Activated CD8-positive, alpha-beta memory T cell treated with anti-CD3 and anti-CD28 coated beads, Interleukin-2, amount 50 U/mL, for 1 hour (primary cell): Measurements from ENCODE around the gene ASPSCR1.
"Not testable (repeated sequence)": the region's sequence is repeated elsewhere in the genome, so short reads cannot be mapped to it uniquely, and the experiment has no call there.

Experiments used
- DNase-seq: peaks from one replicate; pipeline ENCODE4 v3.0.0-alpha.2; 2020; ENCODE audit errors: extremely low read depth

ASPSCR1 gene

GRCh38 chr17:81941484-81942166 is 35.8 kb upstream of the ASPSCR1 start:
- DNase-seq = no peak

GRCh38 chr17:81942167-81942553 is 35.3 kb upstream of the ASPSCR1 start:
- no peak for DNase-seq

DNA sequence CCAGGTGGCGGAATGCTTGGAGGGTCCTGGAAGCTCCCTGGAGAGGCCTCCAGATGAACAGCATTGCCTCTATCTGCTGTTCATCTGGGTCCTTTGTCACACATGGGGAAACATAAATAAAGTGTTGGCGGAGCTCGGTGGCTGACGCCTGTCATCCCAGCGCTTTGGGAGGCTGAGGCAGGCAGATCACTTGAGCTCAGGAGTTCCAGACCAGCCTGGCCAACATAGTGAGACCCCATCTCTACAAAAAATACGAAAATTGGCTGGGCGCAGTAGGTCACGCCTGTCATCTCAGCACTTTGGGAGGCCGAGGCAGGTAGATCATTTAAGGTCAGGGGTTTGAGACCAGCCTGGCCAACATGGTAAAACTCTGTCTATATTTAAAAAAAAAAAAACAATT is 32.6 kb upstream of the ASPSCR1 start:
- DNase-seq = no peak

GRCh38 chr17:81947189-81947588 is 30.2 kb upstream of the ASPSCR1 start, which contains the start of gene MYADML2:
Gene MYADML2 (minus strand): TSS chr17:81947233. CDS start chr17:81941741, 5,492 bp downstream.
- DNase-seq = no peak

DNA sequence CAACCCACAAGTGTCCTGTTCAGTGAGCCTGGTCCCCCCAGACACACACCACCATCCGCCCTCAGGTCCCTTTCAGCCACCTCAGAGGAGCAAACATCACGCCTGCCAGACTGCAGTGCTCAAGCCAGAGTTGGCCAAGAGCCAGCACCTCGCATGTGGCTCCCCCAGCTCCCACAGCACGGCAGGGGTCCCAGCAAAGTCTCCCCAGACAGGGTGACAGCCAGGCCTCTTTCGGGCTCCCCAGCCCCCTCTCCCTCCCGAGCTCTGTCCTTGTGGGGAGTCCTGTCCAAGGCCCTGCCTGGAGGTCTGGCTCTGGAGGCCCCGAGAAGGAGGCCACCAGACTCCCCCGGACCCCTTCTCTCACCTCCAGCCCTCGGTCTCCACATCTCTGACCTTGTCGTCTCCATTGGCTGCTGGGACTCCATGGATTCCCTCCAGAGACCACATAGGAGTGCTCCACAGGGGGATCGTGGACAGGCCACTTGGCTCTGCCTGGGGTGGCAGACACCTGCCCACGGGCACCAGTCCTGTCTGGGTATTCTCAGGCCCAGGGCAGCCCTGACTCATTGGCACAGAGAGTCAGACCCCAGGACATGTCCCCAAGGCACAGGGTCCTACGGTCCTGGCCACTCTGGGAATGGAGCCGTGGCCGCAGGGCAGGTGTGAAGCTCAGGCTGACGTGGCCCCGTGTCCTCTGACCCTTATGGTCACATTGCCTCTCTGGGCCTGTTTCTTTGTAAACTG is 28.6 kb upstream of the ASPSCR1 start:
- DNase-seq = no peak

GRCh38 chr17:81950501-81950900 is 26.9 kb upstream of the ASPSCR1 start:
- no peak for DNase-seq

GRCh38 chr17:81951785-81952684 is 25.4 kb upstream of the ASPSCR1 start:
- no peak for DNase-seq

DNA sequence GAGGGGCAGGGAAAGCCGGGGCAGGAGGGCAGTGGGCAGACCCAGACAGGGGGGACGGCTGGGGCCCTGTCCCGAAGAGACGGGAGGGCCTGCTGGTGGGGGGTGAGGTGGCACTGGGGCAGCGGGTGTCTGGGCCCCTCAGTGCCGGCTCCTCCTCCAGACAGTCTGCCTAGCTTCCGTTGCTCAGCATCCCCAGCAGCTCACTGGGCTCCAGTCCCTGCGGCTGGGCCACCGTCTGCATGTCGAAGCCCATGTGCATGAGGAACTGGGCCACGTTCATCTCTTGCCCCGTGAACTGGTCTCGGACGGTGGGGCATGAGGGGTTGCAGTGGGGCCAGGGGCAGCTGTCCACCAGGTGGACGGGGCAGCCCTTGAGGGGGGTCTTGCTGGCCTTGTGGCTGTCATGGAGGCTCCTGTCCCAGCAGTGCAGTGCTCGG is 24.6 kb upstream of the ASPSCR1 start:
- no peak for DNase-seq

GRCh38 chr17:81953443-81953842 is 24.0 kb upstream of the ASPSCR1 start:
- DNase-seq = not testable (repeated sequence)

DNA sequence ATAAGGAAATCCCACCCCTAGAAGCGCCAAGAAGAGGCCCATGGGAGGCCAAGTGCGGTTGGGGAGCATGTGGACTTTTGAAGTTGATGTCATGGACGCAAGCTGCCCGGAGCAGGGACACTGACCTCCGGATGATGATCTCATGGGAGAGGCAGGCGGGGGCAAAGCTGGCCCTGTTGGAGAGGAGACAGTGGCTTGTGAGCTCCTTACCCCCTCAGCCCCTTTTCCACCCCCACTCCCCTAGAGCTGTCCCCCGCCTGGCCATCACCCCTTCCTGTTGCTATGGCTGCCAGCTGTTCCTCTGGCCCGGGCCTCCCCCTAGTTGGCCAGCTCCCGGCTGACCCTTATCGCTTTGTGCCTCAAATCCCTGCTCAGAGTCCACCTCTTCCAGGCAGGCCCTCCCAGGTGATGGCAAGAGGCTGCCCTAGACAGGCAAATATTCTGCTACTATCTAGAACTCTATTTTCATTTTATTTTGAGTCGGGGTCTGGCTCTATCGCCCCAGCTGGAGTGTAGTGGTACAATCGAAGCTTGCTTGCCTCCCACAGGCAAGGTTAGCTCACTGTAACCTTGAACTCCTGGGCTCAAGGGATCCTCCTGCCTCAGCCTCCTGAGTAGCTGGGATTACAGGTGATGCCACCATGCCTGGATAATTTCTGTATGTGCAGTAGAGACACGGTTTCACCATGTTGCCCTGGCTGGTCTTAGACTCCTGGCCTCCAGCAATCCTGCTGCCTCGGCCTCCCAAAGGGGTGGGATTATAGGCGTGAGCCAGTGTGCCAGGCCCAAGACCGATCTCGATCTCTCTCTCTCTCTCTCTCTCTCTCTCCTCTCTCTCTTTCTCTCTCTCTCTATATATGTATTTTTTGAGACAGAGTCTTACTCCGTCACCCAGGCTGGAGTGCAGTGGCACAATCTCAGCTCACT is 23.0 kb upstream of the ASPSCR1 start:
- no peak for DNase-seq

- DNase-seq = no peak
Observed at GRCh38 chr17:81955058-81955681, 22.3 kb upstream of the ASPSCR1 start.

DNA sequence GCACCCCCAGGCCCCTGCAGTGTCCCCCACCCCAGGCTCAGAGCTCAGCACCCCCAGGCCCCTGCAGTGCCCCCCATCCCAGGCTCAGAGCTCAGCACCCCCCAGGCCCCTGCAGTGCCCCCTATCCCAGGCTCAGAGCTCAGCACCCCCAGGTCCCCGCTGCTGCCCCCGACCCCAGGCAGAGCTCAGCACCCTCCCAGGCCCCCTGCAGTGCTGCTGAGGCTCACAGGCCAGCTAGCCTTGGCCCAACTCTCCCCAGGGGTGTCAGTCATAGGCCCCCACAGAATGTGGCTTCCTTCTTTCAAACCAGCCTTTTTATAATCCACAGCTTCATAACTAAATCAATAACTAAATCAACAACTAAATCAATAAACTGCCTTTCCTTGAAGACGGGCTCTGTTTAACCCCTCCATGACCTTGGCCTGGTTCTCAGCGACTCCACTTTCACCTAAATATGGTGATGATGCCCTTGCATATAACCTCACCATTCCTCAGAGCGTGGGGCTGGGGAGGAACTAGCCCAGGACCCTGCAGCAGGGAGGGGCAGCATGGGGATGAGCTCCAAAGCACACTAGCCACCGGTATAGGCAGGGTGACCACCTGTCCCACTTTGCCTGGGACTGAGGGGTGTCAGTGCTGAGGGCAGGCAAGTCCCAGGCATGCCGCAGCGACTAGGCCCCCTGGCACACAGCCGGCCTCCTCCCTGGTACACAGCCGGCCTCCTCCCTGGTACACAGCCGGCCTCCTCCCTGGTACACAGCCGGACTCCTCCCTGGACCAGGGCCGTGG is 21.5 kb upstream of the ASPSCR1 start:
- DNase-seq = no peak

- DNase-seq = no peak
Observed at GRCh38 chr17:81956607-81957589, 20.5 kb upstream of the ASPSCR1 start.

DNA sequence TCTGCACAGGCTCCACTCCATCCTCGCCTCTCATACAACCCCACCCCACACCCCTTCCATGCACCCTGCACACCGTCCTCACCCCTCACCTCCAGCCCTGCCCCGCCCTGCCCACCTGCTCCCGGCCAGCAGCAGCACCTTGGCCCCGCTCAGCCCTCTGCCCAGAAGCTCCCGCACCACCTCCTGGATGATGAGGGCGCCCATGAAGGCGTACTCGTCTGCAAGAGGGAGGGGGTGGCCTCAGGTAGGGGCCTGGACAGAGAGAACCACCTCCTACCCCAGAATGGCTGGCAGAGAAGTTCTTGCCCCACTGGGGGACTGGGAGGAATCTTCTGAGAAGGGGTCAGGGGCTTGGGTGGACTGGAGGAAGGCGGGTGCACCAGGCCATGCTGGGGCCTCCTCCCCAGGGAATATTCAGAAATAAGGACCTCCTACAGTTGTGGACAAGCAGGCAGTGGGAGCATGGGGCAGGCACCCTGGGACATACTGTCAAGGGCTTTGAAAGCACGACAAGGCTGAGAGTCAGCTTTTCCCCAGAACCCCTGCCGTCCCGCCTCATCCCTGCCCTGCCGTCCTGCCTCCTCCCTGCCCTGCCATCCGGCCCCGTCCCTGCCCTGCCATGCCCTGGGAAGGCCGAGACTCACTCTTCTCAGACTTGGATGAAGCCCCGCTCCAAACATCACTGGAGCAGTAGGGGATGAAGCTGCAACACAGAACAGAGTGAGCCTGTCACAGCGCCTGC is 19.6 kb upstream of the ASPSCR1 start:
- no peak for DNase-seq

DNA sequence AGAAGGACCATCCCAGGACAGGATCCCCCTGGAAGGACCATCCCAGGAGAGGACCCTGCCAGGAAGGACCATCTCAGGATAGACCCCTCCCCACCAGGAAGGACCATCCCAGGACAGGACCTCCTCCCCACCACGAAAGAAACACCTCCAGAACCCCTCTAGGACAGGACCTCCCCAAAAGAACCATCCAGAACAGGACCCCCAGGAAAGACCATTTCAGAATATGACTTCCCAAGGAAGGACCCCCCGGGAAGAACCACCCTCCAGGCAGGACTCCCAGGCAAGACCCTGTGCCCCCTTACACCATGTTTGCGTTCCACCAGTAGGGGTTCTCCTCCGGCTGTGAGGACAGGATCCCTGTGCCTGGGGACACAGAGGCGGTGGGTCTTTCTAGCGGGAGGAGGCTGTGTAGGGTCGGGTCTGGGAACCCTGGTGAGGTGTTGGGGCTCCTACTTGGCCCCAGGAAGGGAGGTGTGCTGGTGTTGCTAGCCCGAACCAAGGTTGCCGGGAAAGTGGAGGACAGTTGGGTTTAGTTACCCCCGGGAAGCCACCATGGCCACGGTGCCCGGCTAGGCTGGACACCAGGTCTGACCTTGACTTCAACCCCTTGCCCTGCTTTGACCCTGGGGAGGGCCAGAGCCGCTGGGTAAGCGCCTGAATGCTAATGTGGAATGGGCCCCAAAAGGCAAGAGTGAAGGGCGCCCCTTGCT is 18.6 kb upstream of the ASPSCR1 start:
- DNase-seq = no peak

GRCh38 chr17:81959362-81960129 is 17.9 kb upstream of the ASPSCR1 start:
- DNase-seq = peak; percentile 43
